Measurements from ENCODE around the gene AFF3.
"Not testable (repeated sequence)": the region's sequence is repeated elsewhere in the genome, so short reads cannot be mapped to it uniquely, and the experiment has no call there.

Gene AFF3

GRCh38 chr2:99948010-99948409, 194.4 kb downstream of the AFF3 start:
- TF ChIP-seq CTCF (IDR thresholded peaks at IDR 0.05; ENCODE audit: borderline replicate concordance, control extremely low read depth, extremely low read depth, insufficient read depth, missing control alignments) = no peak
- in situ Hi-C loops (cut with MboI; ENCODE audit: low sequenced_read_pairs, unreplicated experiment) = no loop called here
- DNase-seq (ENCODE audit: low spot score) = no peak

GRCh38 chr2:99947366-99947765, 195.0 kb downstream of the AFF3 start:
- DNase-seq (ENCODE audit: low spot score); in situ Hi-C loops (cut with MboI; ENCODE audit: low sequenced_read_pairs, unreplicated experiment): not testable (repeated sequence)

GRCh38 chr2:99944019-99944418, 198.4 kb downstream of the AFF3 start:
- in situ Hi-C loops (cut with MboI; ENCODE audit: low sequenced_read_pairs, unreplicated experiment) = no loop called here
- no peak for TF ChIP-seq CTCF (IDR thresholded peaks at IDR 0.05; ENCODE audit: borderline replicate concordance, control extremely low read depth, extremely low read depth, insufficient read depth, missing control alignments)
- no peak for DNase-seq (ENCODE audit: low spot score)

GRCh38 chr2:99942561-99943347, 199.6 kb downstream of the AFF3 start:
- no peak for TF ChIP-seq CTCF (IDR thresholded peaks at IDR 0.05; ENCODE audit: borderline replicate concordance, control extremely low read depth, extremely low read depth, insufficient read depth, missing control alignments)
- in situ Hi-C loops (cut with MboI; ENCODE audit: low sequenced_read_pairs, unreplicated experiment) = no loop called here
- DNase-seq (ENCODE audit: low spot score) = no peak

- DNase-seq (ENCODE audit: low spot score) = no peak
- TF ChIP-seq CTCF (IDR thresholded peaks at IDR 0.05; ENCODE audit: borderline replicate concordance, control extremely low read depth, extremely low read depth, insufficient read depth, missing control alignments) = no peak
- in situ Hi-C loops (cut with MboI; ENCODE audit: low sequenced_read_pairs, unreplicated experiment) = no loop called here
These were observed 201.4 kb downstream of the AFF3 start for GRCh38 chr2:99940963-99941362.

GRCh38 chr2:99939135-99939534, 203.3 kb downstream of the AFF3 start:
- no peak for DNase-seq (ENCODE audit: low spot score)
- in situ Hi-C loops (cut with MboI; ENCODE audit: low sequenced_read_pairs, unreplicated experiment) = no loop called here

More at GRCh38 chr2:99939135-99939534, 203.3 kb downstream of the AFF3 start:
- TF ChIP-seq CTCF (IDR thresholded peaks at IDR 0.05; ENCODE audit: borderline replicate concordance, control extremely low read depth, extremely low read depth, insufficient read depth, missing control alignments) = no peak

Data from GM13976 (cell line).